ENCODE measurements around the gene NAA20. TPM values are rescaled to one million over a fixed set of nuclear protein-coding genes. Genes with fewer than 3 reads are reported as not detected.

The NAA20 gene
- total RNA-seq, 1 experiment from 2014 or later, result 113 TPM

- BruUV-seq (replicated peaks), result TSS peak; percentile 21
- H3F3A ChIP-seq (ENCODE audit: low read length, unreplicated experiment), result peaks cover 16% of the 10 kb centered on the region
- ATAC-seq (peak; percentile 86), DNase-seq (peak; percentile 94)
- H2AFZ ChIP-seq (ENCODE audit: low read length), result no peak overlapping the region
- H3K9ac ChIP-seq (ENCODE audit: low read length), result peak overlapping the region; percentile 81
- no peaks in the 10 kb centered on the region for H4K20me1 ChIP-seq (ENCODE audit: low read length)
- H3K36me3 ChIP-seq (ENCODE audit: low read depth, low read length), result peaks cover 64% of the 10 kb centered on the region
- peaks cover 64% of the 10 kb centered on the region for H3K79me2 ChIP-seq (ENCODE audit: low read length)
- no peaks in the 10 kb centered on the region for H3K9me2 ChIP-seq (replicated peaks; ENCODE audit: low read length)
- no peaks in the 10 kb centered on the region for H3K27me3 ChIP-seq (ENCODE audit: low read length)
- CTCF ChIA-PET, result interaction anchor here (0.5 to 1.1 kb wide), 6 partner anchors 19 to 834 kb away, joined by 3 to 8 read pairs (median 4); no protein-coding TSS in a partner anchor
- peaks cover 55% of the 10 kb centered on the region for H3K4me1 ChIP-seq (ENCODE audit: insufficient read depth, low read length)
- POLR2A ChIA-PET (ENCODE audit: unreplicated experiment), result interaction anchor here (0.5 to 2.5 kb wide), 7 partner anchors 9 to 191 kb away, joined by 3 to 12 read pairs (median 5); no protein-coding TSS in a partner anchor
- no peaks in the 10 kb centered on the region for H3K9me3 ChIP-seq (ENCODE audit: low read length)
- peak overlapping the region; percentile 52; the same call in 1 of the 2 replicates for H3K4me3 ChIP-seq (ENCODE audit: low read length)
- peak overlapping the region; percentile 80 for H3K4me2 ChIP-seq (ENCODE audit: low read length)
- H3K27ac ChIP-seq (ENCODE audit: low read length), result peak overlapping the region; percentile 96
- intact Hi-C loops (cut with micrococcal nuclease), result loop anchor here (1.0 to 5.0 kb wide), 5 partner anchors 17 to 301 kb away; no protein-coding TSS in a partner anchor
- TF ChIP-seq EZH2phosphoT487 (IDR thresholded peaks at IDR 0.05; ENCODE audit: borderline replicate concordance, low read length), result no peak
- no peak for TF ChIP-seq EZH2 (IDR thresholded peaks at IDR 0.05; ENCODE audit: low read length, unreplicated experiment)
- no peak for TF ChIP-seq CTCF (conservative IDR thresholded peaks at IDR 0.05; ENCODE audit: low read depth, low read length)
These were observed 23.0 kb upstream of the NAA20 start for GRCh38 chr20:19993958-19994669.

GRCh38 chr20:19995220-19995863 is 21.8 kb upstream of the NAA20 start:
- intact Hi-C loops (cut with micrococcal nuclease), result loop anchor here (1.0 to 2.0 kb wide), 2 partner anchors 211 to 303 kb away; no protein-coding TSS in a partner anchor
- Histone ChIP-seq H3K79me2 (ENCODE audit: low read length) (peaks cover 52% of the 10 kb centered on the region), H3K36me3 (ENCODE audit: low read depth, low read length) (peaks cover 70% of the 10 kb centered on the region), H3F3A (ENCODE audit: low read length, unreplicated experiment) (peaks cover 16% of the 10 kb centered on the region), H3K9me3 (ENCODE audit: low read length) (no peaks in the 10 kb centered on the region), H3K27ac (ENCODE audit: low read length) (peak overlapping the region; percentile 96), H3K4me2 (ENCODE audit: low read length) (no peak overlapping the region), H3K4me3 (ENCODE audit: low read length) (no peak overlapping the region), H3K4me1 (ENCODE audit: insufficient read depth, low read length) (peaks cover 53% of the 10 kb centered on the region), H4K20me1 (ENCODE audit: low read length) (no peaks in the 10 kb centered on the region), H3K9ac (ENCODE audit: low read length) (peak overlapping the region; percentile 81), H3K27me3 (ENCODE audit: low read length) (no peaks in the 10 kb centered on the region), H2AFZ (ENCODE audit: low read length) (no peak overlapping the region), H3K9me2 (replicated peaks; ENCODE audit: low read length) (no peaks in the 10 kb centered on the region)
- TF ChIP-seq EZH2phosphoT487 (IDR thresholded peaks at IDR 0.05; ENCODE audit: borderline replicate concordance, low read length) (no peak), CTCF (conservative IDR thresholded peaks at IDR 0.05; ENCODE audit: low read depth, low read length) (peak; percentile 97)
- ChIA-PET POLR2A (ENCODE audit: unreplicated experiment) (no interaction called here), CTCF (interaction anchor here (0.6 kb wide), 1 partner anchor 303 kb away, joined by 4 read pairs; no protein-coding TSS in a partner anchor)
- no TSS peak for BruUV-seq (replicated peaks)
- DNase-seq (peak; percentile 77), ATAC-seq (no peak)

Data from PC-3 (cell line).